Activated T-cell treated with anti-CD3 and anti-CD28 coated beads, Interleukin-2, amount 50 U/mL, for 24 hours (primary cell): ENCODE measurements around the gene SCYL2.
"Not testable (repeated sequence)": the region's sequence is repeated elsewhere in the genome, so short reads cannot be mapped to it uniquely, and the experiment has no call there.

Experiments
- DNase-seq: peaks from one replicate; pipeline ENCODE4 v3.0.0-alpha.2; 2020
- H3K27ac Mint-ChIP-seq: 2 replicates; pipeline ENCODE4 v1.8.0; 2020; ENCODE audit warnings: mild to moderate bottlenecking, mixed read lengths
- H3K27me3 Mint-ChIP-seq: 2 replicates; pipeline ENCODE4 v1.8.0; 2020; ENCODE audit warnings: mixed read lengths
- H3K36me3 Mint-ChIP-seq: 2 replicates; pipeline ENCODE4 v1.8.0; 2020; ENCODE audit warnings: low read depth, mixed read lengths
- H3K4me1 Mint-ChIP-seq: 2 replicates; pipeline ENCODE4 v1.8.0; 2020; ENCODE audit warnings: low read depth, mixed read lengths
- H3K4me3 Mint-ChIP-seq: 2 replicates; pipeline ENCODE4 v1.8.0; 2020; ENCODE audit warnings: mild to moderate bottlenecking, moderate library complexity, mixed read lengths
- H3K9me3 Mint-ChIP-seq: 2 replicates; pipeline ENCODE4 v1.8.0; 2020; ENCODE audit warnings: mixed read lengths

The SCYL2 gene

DNA sequence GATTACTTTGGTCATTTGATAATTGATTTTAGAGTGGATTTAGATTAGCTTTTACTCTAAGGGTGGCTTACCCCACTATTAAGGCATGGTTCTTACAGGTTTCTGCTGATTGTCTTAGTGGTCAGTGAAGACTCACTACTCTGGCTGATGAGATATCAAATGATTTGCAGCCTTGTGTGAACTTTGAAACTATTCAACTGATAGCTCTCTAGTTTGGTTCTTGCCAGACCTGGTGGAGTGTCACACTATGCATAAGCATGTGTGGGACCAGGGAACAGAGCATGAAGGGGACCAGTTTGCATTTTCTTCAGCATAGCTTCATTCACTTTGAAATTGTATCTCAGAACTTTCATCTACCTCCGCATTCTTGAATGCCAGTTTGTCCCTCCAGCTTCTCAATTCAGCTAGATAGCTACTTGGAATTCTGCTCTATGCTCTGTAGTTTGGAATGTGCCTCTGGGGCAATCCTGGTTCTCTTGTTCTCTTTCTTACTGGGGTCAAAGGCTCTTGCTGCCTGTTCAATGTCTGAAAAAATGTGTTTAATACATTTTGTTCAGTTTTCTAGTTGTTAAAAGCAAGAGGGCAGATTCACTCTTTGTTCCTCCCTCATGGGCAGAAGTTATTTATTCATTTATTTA, 12.7 kb downstream of the SCYL2 start:
- no peak overlapping the region for H3K4me3 Mint-ChIP-seq
- H3K9me3 Mint-ChIP-seq, result no peaks in the 10 kb centered on the region
- no peak overlapping the region for H3K27ac Mint-ChIP-seq
- no peak for DNase-seq
- peaks cover 34% of the 10 kb centered on the region for H3K4me1 Mint-ChIP-seq
- H3K27me3 Mint-ChIP-seq, result no peaks in the 10 kb centered on the region
- peaks cover 33% of the 10 kb centered on the region for H3K36me3 Mint-ChIP-seq

DNA sequence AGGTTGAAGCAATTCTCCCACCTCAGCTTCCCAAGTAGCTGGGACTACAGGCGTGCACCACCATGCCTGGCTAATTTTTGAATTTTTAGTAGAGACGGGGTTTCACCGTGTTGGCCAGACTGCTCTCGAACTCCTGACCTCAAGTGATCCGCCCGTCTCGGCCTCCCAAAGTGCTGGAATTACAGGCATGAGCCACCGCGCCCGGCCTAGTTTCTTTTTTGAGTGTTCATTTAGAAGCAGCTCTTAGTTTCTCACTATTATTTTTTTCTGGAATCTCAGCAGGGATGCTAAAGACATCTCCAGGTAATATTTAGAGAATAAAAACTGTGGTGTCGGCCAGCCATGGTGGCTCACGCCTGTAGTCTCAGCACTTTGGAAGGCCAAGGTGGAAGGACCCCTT, 17.6 kb downstream of the SCYL2 start:
- not testable (repeated sequence) for H3K27me3 Mint-ChIP-seq, H3K9me3 Mint-ChIP-seq, H3K4me3 Mint-ChIP-seq, H3K27ac Mint-ChIP-seq, DNase-seq
- Mint-ChIP-seq H3K36me3 (peaks cover 47% of the 10 kb centered on the region), H3K4me1 (peaks cover 12% of the 10 kb centered on the region)

DNA sequence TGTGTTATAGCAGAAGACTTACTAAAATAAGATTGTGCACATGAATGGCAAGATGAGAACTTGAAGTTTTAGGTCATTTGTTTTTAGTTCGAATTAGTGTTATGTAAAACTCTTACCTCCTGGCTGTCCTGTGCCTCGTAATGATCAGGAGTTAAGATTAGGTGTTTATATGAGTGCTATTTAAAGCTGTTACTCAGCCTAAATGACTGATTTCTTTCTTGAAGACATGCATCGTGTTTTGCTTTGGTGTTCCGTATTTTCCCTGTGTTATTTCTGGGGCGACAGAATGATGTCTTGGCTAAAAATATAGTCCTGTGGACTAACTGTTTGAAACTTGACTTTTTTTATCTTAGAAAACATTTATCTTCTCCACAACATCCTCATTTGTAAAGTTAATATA, 22.1 kb downstream of the SCYL2 start:
- H3K27ac Mint-ChIP-seq, result no peak overlapping the region
- peaks cover 63% of the 10 kb centered on the region for H3K36me3 Mint-ChIP-seq
- no peaks in the 10 kb centered on the region for H3K27me3 Mint-ChIP-seq
- no peaks in the 10 kb centered on the region for H3K4me1 Mint-ChIP-seq
- no peaks in the 10 kb centered on the region for H3K9me3 Mint-ChIP-seq
- no peak overlapping the region for H3K4me3 Mint-ChIP-seq
- no peak for DNase-seq

DNA sequence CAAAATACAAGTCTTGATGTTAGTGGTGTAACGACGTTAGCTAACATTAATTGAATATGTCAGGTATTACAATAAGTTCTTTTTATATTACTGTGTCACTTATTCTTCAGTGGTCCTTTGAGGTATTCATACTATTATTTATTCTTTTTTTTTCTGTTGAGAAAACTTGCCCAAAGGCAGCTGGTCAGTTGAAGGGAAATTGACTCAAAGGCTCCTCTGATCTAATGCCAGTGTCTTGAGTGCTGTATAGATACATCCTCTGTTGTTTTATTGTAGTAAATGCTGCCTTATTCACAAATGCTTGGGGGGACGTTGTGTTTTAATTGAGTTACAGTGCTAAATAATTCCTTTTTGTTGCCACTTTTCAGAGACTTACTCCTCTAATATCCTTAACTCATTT, 23.0 kb downstream of the SCYL2 start:
- H3K4me1 Mint-ChIP-seq, result no peaks in the 10 kb centered on the region
- no peak overlapping the region for H3K27ac Mint-ChIP-seq
- no peak for DNase-seq
- H3K27me3 Mint-ChIP-seq, result no peaks in the 10 kb centered on the region
- no peaks in the 10 kb centered on the region for H3K9me3 Mint-ChIP-seq
- no peak overlapping the region for H3K4me3 Mint-ChIP-seq
- H3K36me3 Mint-ChIP-seq, result peaks cover 58% of the 10 kb centered on the region

DNA sequence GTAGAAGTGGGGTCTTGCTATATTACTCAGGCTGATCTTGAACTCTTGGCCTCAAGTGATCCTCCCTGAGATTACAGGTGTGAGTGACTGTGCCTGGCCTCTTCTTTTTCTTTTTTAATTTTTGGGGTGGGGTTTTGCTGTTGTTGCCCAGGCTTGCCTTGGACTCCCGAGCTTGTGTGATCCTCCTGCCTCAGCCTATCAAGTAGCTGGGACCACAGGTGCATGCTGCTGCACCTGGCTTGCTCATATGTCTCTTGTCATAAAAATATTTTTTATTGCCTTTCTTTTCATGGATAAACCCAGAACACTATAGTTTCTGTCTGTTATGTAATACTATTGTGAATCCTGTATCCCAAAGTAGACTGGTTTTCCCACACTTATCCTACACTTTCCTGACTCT, 26.0 kb downstream of the SCYL2 start:
- Mint-ChIP-seq H3K27ac (no peak overlapping the region), H3K9me3 (no peaks in the 10 kb centered on the region), H3K27me3 (no peaks in the 10 kb centered on the region), H3K36me3 (peaks cover 65% of the 10 kb centered on the region), H3K4me1 (no peaks in the 10 kb centered on the region), H3K4me3 (no peak overlapping the region)
- no peak for DNase-seq

DNA sequence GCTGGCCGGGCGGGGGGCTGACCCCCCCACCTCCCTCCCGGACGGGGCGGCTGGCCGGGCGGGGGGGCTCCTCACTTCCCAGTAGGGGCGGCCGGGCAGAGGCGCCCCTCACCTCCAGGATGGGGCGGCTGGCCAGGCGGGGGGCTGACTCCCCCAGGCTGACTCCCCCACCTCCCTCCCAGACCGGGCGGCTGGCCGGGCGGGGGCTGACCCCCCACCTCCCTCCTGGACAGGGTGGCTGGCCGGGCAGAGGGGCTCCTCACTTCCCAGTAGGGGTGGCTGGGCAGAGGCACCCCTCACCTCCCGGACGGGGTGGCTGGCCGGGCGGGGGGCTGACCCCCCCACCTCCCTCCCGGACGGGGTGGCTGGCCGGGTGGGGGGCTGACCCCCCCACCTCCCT, 27.4 kb downstream of the SCYL2 start:
- not testable (repeated sequence) for DNase-seq, H3K4me1 Mint-ChIP-seq, H3K27ac Mint-ChIP-seq, H3K27me3 Mint-ChIP-seq, H3K9me3 Mint-ChIP-seq, H3K4me3 Mint-ChIP-seq
- H3K36me3 Mint-ChIP-seq, result peaks cover 69% of the 10 kb centered on the region

DNA sequence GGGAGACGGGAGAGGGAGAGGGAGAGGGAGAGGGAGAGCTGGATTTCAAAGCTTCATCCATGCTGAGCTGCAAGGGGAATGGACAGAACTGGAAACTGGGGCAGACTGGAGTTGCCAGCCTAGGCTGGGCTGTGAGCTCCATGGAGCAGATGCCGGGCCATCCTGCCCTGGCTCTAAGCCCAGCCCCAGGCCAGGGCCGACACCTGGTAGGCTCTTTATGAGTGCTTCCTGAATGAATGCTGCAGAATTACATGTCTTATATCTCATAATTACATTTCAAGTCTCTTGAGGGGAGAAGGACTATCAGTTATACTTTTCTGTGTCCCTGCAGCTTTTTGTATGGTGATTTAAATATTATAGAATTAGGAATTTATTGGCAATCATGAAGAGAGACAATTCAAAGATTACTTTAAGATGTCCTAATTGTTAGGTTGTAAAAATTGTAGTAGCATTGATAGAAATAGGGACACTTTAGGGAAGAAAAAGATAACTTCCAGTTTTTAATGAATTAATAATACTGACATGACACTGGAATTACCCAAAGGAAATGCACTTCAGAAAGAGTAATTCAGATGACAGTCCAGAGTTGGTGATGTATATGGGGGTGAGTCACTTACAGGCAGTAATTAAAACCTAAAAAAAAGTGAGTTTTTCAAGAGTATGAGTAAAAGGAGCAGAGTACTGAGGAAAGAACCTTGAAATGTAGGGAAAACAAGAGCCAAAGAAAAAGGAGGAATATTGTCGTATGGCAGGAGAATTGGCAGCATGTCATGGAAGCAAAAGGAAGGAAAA, 29.0 kb downstream of the SCYL2 start:
- Mint-ChIP-seq H3K27ac (no peak overlapping the region), H3K27me3 (no peaks in the 10 kb centered on the region), H3K36me3 (peaks cover 73% of the 10 kb centered on the region), H3K4me3 (no peak overlapping the region), H3K4me1 (no peaks in the 10 kb centered on the region), H3K9me3 (peaks cover 11% of the 10 kb centered on the region)
- DNase-seq, result no peak

DNA sequence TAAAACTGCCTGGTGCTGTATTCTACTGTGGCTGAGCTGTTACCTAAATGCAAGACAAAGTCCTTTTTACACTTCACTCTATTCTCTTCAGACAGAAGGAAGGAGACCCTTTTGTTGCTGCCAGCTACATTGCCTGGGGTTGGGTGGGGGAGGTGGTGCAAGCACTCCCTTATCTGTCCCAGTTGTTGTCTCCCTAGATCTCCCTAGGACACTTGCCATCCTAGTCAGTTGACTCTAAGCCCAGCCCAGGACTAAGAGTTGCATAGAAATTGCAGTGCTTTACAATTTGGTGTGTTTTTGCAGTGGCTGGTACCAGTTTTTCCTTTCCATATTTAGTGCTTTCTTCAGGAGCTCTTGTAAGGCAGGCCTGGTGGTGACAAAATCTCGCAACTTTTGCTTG, 35.1 kb downstream of the SCYL2 start:
- no peak overlapping the region for H3K4me3 Mint-ChIP-seq
- H3K4me1 Mint-ChIP-seq, result no peaks in the 10 kb centered on the region
- H3K27ac Mint-ChIP-seq, result no peak overlapping the region
- H3K36me3 Mint-ChIP-seq, result peaks cover 92% of the 10 kb centered on the region
- peaks cover 22% of the 10 kb centered on the region for H3K9me3 Mint-ChIP-seq
- DNase-seq, result no peak
- H3K27me3 Mint-ChIP-seq, result no peaks in the 10 kb centered on the region

DNA sequence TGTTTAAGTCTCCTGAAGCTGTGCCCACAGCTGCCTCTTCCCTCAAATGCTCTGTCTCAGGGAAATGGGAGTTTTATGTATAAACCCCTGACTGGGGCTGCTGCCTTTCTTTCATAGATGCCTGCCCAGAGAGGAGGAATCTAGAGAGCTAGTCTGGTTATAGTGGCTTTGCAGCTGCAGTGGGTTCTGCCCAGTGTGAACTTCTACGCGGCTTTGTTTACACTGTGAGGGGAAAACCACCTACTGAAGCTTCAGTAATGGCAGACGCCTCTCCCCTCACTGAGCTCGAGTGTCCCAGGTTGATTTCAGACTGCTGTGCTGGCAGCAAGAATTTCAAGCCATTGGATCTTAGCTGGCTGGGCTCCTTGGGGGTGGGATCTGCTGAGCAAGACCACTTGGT, 36.9 kb downstream of the SCYL2 start:
- Mint-ChIP-seq H3K9me3 (peaks cover 22% of the 10 kb centered on the region), H3K4me3 (no peak overlapping the region), H3K27me3 (no peaks in the 10 kb centered on the region), H3K36me3 (peaks cover 83% of the 10 kb centered on the region), H3K27ac (no peak overlapping the region), H3K4me1 (no peaks in the 10 kb centered on the region)
- DNase-seq, result no peak

- H3K4me1 Mint-ChIP-seq, H3K4me3 Mint-ChIP-seq, H3K27me3 Mint-ChIP-seq, DNase-seq, H3K27ac Mint-ChIP-seq: not testable (repeated sequence)
- Mint-ChIP-seq H3K9me3 (peaks cover 22% of the 10 kb centered on the region), H3K36me3 (peaks cover 81% of the 10 kb centered on the region)
These were observed 37.4 kb downstream of the SCYL2 start for GRCh38 chr12:100304334-100304733.

- not testable (repeated sequence) for H3K4me1 Mint-ChIP-seq, H3K4me3 Mint-ChIP-seq, H3K27me3 Mint-ChIP-seq, H3K27ac Mint-ChIP-seq, DNase-seq
- peaks cover 12% of the 10 kb centered on the region for H3K9me3 Mint-ChIP-seq
- peaks cover 73% of the 10 kb centered on the region for H3K36me3 Mint-ChIP-seq
These were observed 41.2 kb downstream of the SCYL2 start for GRCh38 chr12:100308138-100308537.

DNA sequence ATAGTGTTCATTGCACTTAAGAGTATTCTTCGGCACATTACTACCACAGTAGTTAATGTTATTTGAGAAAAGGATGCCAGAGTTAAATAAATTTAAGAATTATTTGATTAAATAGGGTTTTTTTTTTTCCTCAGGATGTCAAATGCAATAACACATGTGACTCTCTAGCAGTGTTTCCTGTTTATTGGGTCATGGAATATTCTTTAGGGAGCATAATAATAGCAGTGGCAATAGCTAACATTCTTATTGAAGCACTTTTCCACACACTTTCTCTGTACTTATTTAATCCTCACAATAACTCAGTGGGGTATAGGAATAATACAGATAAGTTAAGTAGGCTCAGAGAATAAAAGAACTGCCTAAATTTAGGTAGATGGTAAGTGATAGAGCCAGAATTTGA, 44.3 kb downstream of the SCYL2 start:
- H3K4me1 Mint-ChIP-seq, result no peaks in the 10 kb centered on the region
- no peak overlapping the region for H3K27ac Mint-ChIP-seq
- no peaks in the 10 kb centered on the region for H3K9me3 Mint-ChIP-seq
- H3K4me3 Mint-ChIP-seq, result no peak overlapping the region
- no peaks in the 10 kb centered on the region for H3K27me3 Mint-ChIP-seq
- H3K36me3 Mint-ChIP-seq, result peaks cover 69% of the 10 kb centered on the region
- no peak for DNase-seq

DNA sequence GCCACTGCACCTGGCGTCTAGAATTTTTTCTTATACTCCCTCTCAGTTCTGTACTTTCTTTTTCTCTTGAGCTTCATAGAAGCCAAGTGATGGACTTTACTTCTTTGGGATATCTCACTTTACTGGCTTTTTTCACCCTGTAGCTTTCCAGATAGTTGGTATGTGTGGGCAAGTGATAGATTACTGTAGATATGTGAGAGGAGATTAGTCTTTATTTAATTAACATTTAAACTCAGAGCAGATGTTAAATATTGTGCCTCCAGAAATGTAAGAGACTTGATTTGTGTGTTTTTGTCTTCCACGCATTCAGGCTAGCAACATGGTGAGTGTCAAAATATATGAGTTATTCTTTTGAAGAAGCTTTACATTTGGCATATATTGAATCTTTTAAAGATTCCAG, 50.4 kb downstream of the SCYL2 start:
- Mint-ChIP-seq H3K9me3 (no peaks in the 10 kb centered on the region), H3K27ac (no peak overlapping the region), H3K36me3 (peaks cover 68% of the 10 kb centered on the region), H3K27me3 (no peaks in the 10 kb centered on the region), H3K4me1 (no peaks in the 10 kb centered on the region), H3K4me3 (no peak overlapping the region)
- DNase-seq, result no peak

GRCh38 chr12:100324498-100324897, 57.5 kb downstream of the SCYL2 start:
- Mint-ChIP-seq H3K4me3 (no peak overlapping the region), H3K27ac (no peak overlapping the region), H3K36me3 (peaks cover 76% of the 10 kb centered on the region)

DNA sequence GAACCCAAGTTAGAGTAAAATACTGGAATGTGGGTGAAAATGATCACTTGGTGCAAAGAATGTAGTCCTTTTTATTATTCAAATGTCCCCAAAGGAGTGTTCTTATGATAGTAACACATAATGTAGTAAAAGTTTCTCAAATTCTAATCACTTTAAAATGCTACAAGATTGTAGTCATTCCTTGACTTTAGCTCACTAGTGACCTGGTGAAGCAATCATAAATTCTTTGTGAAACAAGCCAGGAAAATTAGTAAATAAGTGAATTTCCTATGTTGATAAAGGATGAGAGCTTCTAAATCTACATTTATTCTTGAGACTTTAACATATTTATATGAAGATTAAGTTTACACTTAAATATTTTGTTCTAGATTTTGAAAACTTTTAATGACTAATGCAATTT, 59.2 kb downstream of the SCYL2 start:
- H3K4me1 Mint-ChIP-seq, result peaks cover 8% of the 10 kb centered on the region
- H3K9me3 Mint-ChIP-seq, result no peaks in the 10 kb centered on the region
- H3K27me3 Mint-ChIP-seq, result no peaks in the 10 kb centered on the region
- no peak overlapping the region for H3K27ac Mint-ChIP-seq
- peaks cover 79% of the 10 kb centered on the region for H3K36me3 Mint-ChIP-seq
- H3K4me3 Mint-ChIP-seq, result no peak overlapping the region
- DNase-seq, result no peak

More at GRCh38 chr12:100324498-100324897, 57.5 kb downstream of the SCYL2 start:
- H3K9me3 Mint-ChIP-seq, result no peaks in the 10 kb centered on the region
- DNase-seq, result no peak
- no peaks in the 10 kb centered on the region for H3K27me3 Mint-ChIP-seq
- peaks cover 3% of the 10 kb centered on the region for H3K4me1 Mint-ChIP-seq
